Lower lobe of right lung (tissue), 2 donors: ENCODE data around the gene LDB2. TPM values are rescaled to one million over a fixed set of nuclear protein-coding genes. Genes with fewer than 3 reads are reported as not detected.

Source experiments
- ATAC-seq, 2 donors: fragments of 200-7000 bp; cut with Tn5 transposase; one replicate each; pipeline ENCODE4 v1.9.1; 2020 to 2022; ENCODE audit warnings: mild to moderate bottlenecking in 2 of 2, moderate library complexity in 2 of 2
- DNase-seq: peaks from one replicate; pipeline ENCODE4 v3.0.0-alpha.2; 2020
- H3K27ac ChIP-seq: fragments of 200-600 bp; one replicate; pipeline ENCODE4 v1.8.0; 2022
- H3K27me3 ChIP-seq: fragments of 200-600 bp; one replicate; pipeline ENCODE4 v1.8.0; 2022; ENCODE audit warnings: low read depth
- H3K36me3 ChIP-seq: fragments of 200-600 bp; one replicate; pipeline ENCODE4 v1.8.0; 2022; ENCODE audit warnings: mild to moderate bottlenecking
- H3K4me1 ChIP-seq: fragments of 200-600 bp; one replicate; pipeline ENCODE4 v1.8.0; 2022
- H3K4me3 ChIP-seq: fragments of 200-600 bp; one replicate; pipeline ENCODE4 v1.8.0; 2022; ENCODE audit warnings: mild to moderate bottlenecking
- H3K9me3 ChIP-seq: fragments of 200-600 bp; one replicate; pipeline ENCODE4 v1.8.0; 2022
- CTCF ChIP-seq: fragments of 200-600 bp; IDR thresholded peaks from one replicate; pipeline ENCODE4 v1.8.0; 2022; ENCODE audit warnings: antibody characterized with exemption, mild to moderate bottlenecking
- intact Hi-C: fragments of 100-400 bp; cut with DNase I; formaldehyde crosslinking; loops from one replicate; pipeline ENCODE4 v1.11.0; 2022
- total RNA-seq: library from RNA; stranded (reverse); fragmentation: NEBNext Ultra II Directional; extraction: Animal tissue kit (Norgen Biotek cat#: 25700); gene quantifications from one replicate; pipeline ENCODE4 v1.2.1, GENCODE V29; 2021
- donor health status: DM: no; HTN: yes; CAD: no; lungs with severe emphysema.

LDB2 gene
- total RNA-seq, 1 donor from 2014 or later = 113 TPM

DNA sequence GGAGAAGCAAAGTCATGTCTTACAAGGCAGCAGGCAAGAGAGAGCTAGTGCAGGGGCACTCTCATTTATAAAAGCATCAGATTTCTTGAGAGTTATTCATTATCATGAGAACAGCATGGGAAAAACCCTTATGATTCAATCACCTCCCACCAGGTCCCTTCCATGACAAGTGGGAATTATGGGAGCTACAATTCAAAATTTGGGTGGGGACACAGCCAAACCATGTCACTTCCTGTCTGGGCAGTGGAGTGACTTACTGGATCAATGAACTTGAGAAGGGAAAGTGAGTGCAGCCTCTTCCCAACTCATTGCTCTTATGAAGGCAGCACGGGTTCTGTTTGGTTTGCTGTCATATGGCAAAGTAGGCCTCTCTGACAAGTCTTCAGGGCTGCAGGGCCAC, 410.4 kb downstream of the LDB2 start:
- intact Hi-C loops = no loop called here
- DNase-seq (no peak), ATAC-seq (no peak)
- Histone ChIP-seq H3K36me3 (no peaks in the 10 kb centered on the region), H3K27ac (no peak overlapping the region), H3K4me3 (no peak overlapping the region), H3K9me3 (no peaks in the 10 kb centered on the region), H3K27me3 (no peaks in the 10 kb centered on the region), H3K4me1 (no peaks in the 10 kb centered on the region)
- TF ChIP-seq CTCF = no peak

- Histone ChIP-seq H3K9me3 (no peaks in the 10 kb centered on the region), H3K27ac (no peak overlapping the region), H3K27me3 (no peaks in the 10 kb centered on the region), H3K4me1 (no peaks in the 10 kb centered on the region), H3K4me3 (no peak overlapping the region), H3K36me3 (no peaks in the 10 kb centered on the region)
- TF ChIP-seq CTCF = no peak
- intact Hi-C loops = no loop called here
- ATAC-seq (no peak), DNase-seq (no peak)
Measured at GRCh38 chr4:16484711-16485110, 413.7 kb downstream of the LDB2 start.

GRCh38 chr4:16483540-16483939, 414.9 kb downstream of the LDB2 start:
- Histone ChIP-seq H3K4me1 (no peaks in the 10 kb centered on the region), H3K27ac (no peak overlapping the region), H3K36me3 (no peaks in the 10 kb centered on the region), H3K9me3 (no peaks in the 10 kb centered on the region), H3K4me3 (no peak overlapping the region), H3K27me3 (no peaks in the 10 kb centered on the region)
- no peak for TF ChIP-seq CTCF
- intact Hi-C loops = no loop called here
- no peak for DNase-seq
- no peak for ATAC-seq

GRCh38 chr4:16480011-16480410, 418.4 kb downstream of the LDB2 start:
- TF ChIP-seq CTCF = no peak
- ATAC-seq (no peak), DNase-seq (no peak)
- Histone ChIP-seq H3K36me3 (no peaks in the 10 kb centered on the region), H3K27ac (no peak overlapping the region), H3K4me1 (no peaks in the 10 kb centered on the region), H3K9me3 (no peaks in the 10 kb centered on the region), H3K27me3 (no peaks in the 10 kb centered on the region), H3K4me3 (no peak overlapping the region)
- intact Hi-C loops = no loop called here

- no peak overlapping the region for H3K27ac ChIP-seq
- TF ChIP-seq CTCF = no peak
- no peak for DNase-seq
- H3K27me3 ChIP-seq = no peaks in the 10 kb centered on the region
- no peak for ATAC-seq
- peaks cover 19% of the 10 kb centered on the region for H3K9me3 ChIP-seq
- intact Hi-C loops = no loop called here
- no peak overlapping the region for H3K4me3 ChIP-seq
- no peaks in the 10 kb centered on the region for H3K4me1 ChIP-seq
- no peaks in the 10 kb centered on the region for H3K36me3 ChIP-seq
Measured at GRCh38 chr4:16472537-16472936, 425.9 kb downstream of the LDB2 start.

- Histone ChIP-seq H3K36me3 (no peaks in the 10 kb centered on the region), H3K4me3 (no peak overlapping the region), H3K4me1 (no peaks in the 10 kb centered on the region), H3K27me3 (no peaks in the 10 kb centered on the region), H3K27ac (no peak overlapping the region), H3K9me3 (no peaks in the 10 kb centered on the region)
- intact Hi-C loops = no loop called here
- no peak for ATAC-seq
- no peak for DNase-seq
- no peak for TF ChIP-seq CTCF
Measured at GRCh38 chr4:16467061-16467460, 431.4 kb downstream of the LDB2 start.
